Effector memory CD8-positive, alpha-beta T cell (primary cell): Measurements from ENCODE around the gene ITPR1.
"Not testable (repeated sequence)": the region's sequence is repeated elsewhere in the genome, so short reads cannot be mapped to it uniquely, and the experiment has no call there.

Experiments
- ATAC-seq: fragments of 150-1000 bp; cut with Tn5 transposase; replicated peaks from 2 replicates; pipeline ENCODE4 v1.10.0; 2021; ENCODE audit warnings: mild to moderate bottlenecking, moderate library complexity
- DNase-seq, 3 experiments: peaks; one replicate each; pipeline ENCODE4 v3.0.0; 2021
- H3K27ac Mint-ChIP-seq, 2 donors: one replicate each; pipeline ENCODE4 v1.8.0; 2022; ENCODE audit warnings: mild to moderate bottlenecking in 2 of 2, mixed read lengths in 2 of 2, moderate library complexity in 2 of 2
- H3K27me3 Mint-ChIP-seq, 2 donors: one replicate each; pipeline ENCODE4 v1.8.0; 2022; ENCODE audit warnings: mixed read lengths in 2 of 2
- H3K36me3 Mint-ChIP-seq: one replicate; pipeline ENCODE4 v1.8.0; 2022; ENCODE audit warnings: mild to moderate bottlenecking, moderate library complexity, mixed read lengths; ENCODE audit not compliant: insufficient read depth
- H3K4me1 Mint-ChIP-seq, 2 donors: one replicate each; pipeline ENCODE4 v1.8.0; 2022; ENCODE audit warnings: low read depth in 2 of 2, mixed read lengths in 2 of 2
- H3K4me3 Mint-ChIP-seq, 2 donors: one replicate each; pipeline ENCODE4 v1.8.0; 2022; ENCODE audit warnings: mild to moderate bottlenecking in 2 of 2, mixed read lengths in 2 of 2, moderate library complexity in 2 of 2
- H3K9me3 Mint-ChIP-seq, 2 donors: one replicate each; pipeline ENCODE4 v1.8.0; 2022; ENCODE audit warnings: mixed read lengths in 2 of 2
- total RNA-seq, 9 experiments: gene quantifications; one replicate each; lab custom pipeline; 2026; lab: John Stamatoyannopoulos, UW

Gene ITPR1
- 94.4 to 272 (median 220) reads per million in 9 experiments for total RNA-seq

DNA sequence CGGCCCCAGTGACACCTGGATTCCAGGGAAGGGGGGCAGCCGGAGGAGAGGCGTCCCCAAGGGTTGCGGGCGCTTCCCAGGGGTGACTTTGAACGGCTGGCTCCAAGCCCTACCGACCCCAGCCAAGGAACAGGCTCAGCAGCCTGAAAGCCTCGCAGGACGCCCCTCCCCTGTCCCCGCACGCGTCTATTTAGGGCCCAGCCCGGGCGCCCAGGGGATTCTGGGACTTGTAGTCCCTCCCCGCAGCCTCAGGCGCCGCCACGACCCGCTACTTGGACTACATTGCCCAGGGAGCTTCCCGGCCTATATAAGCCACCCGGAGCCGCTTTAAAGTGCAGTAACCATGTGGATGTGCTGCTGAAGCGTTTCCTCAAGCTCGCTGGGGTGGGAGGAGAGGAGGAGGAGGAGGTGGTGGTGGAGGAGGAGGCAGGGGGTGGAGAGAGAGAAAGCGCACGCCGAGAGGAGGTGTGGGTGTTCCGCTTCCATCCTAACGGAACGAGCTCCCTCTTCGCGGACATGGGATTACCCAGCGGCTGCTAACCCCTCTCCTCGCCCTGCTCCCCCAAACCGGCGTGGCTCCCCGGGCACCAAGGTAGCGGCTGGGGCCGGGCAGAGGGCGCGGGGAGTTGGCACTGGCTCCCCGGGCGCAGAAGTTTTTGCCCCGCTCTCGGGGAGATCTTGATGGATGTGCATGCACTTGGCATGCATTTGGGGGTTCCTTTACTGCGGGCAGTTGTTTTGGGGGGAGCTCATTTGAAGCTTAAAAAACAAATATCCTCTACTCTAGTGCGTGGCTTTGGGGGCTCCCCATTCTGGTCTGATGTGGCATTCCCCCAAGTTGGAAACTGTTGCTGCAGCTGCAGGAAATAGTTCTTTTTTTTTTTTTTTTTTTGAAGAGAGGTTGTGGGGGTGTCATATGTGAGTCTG, at the start of gene ITPR1:
Gene ITPR1 (plus strand): TSS at position 335 of the 927 bp plus-strand sequence. CDS start 23,144 bp downstream, outside the sequence.
- no peaks in the 10 kb centered on the region for H3K9me3 Mint-ChIP-seq
- peak; percentile 96 to 98 (median 97) for DNase-seq
- peak within 1 kb of the TSS; percentile 94 to 96 for H3K4me3 Mint-ChIP-seq
- H3K27me3 Mint-ChIP-seq: no peaks in the 10 kb centered on the region
- ATAC-seq: peak; percentile 84
- H3K36me3 Mint-ChIP-seq: peaks cover 23% of the 10 kb centered on the region
- peaks cover 39 to 44% of the 10 kb centered on the region in 2 donors for H3K4me1 Mint-ChIP-seq
- peak within 1 kb of the TSS; percentile 91 to 95 for H3K27ac Mint-ChIP-seq

- H3K4me3 Mint-ChIP-seq: no peak overlapping the region
Measured at GRCh38 chr3:4447295-4447999, 45.7 kb upstream of the ITPR1 start.

GRCh38 chr3:4448187-4448586, 45.0 kb upstream of the ITPR1 start:
- H3K4me3 Mint-ChIP-seq: no peak overlapping the region
- no peaks in the 10 kb centered on the region for H3K27me3 Mint-ChIP-seq
- peaks cover 0 to 4% of the 10 kb centered on the region in 2 donors for H3K4me1 Mint-ChIP-seq
- H3K36me3 Mint-ChIP-seq: peaks cover 28% of the 10 kb centered on the region
- no peak for DNase-seq
- no peaks in the 10 kb centered on the region for H3K9me3 Mint-ChIP-seq
- no peak for ATAC-seq
- peak overlapping the region in 1 of 2 donors; percentile 38 for H3K27ac Mint-ChIP-seq

More at GRCh38 chr3:4447295-4447999, 45.7 kb upstream of the ITPR1 start:
- H3K27me3 Mint-ChIP-seq: no peaks in the 10 kb centered on the region
- H3K27ac Mint-ChIP-seq: no peak overlapping the region
- DNase-seq (no peak), ATAC-seq (no peak)
- no peaks in the 10 kb centered on the region for H3K9me3 Mint-ChIP-seq
- H3K4me1 Mint-ChIP-seq: peaks cover 0 to 4% of the 10 kb centered on the region in 2 donors
- peaks cover 31% of the 10 kb centered on the region for H3K36me3 Mint-ChIP-seq

DNA sequence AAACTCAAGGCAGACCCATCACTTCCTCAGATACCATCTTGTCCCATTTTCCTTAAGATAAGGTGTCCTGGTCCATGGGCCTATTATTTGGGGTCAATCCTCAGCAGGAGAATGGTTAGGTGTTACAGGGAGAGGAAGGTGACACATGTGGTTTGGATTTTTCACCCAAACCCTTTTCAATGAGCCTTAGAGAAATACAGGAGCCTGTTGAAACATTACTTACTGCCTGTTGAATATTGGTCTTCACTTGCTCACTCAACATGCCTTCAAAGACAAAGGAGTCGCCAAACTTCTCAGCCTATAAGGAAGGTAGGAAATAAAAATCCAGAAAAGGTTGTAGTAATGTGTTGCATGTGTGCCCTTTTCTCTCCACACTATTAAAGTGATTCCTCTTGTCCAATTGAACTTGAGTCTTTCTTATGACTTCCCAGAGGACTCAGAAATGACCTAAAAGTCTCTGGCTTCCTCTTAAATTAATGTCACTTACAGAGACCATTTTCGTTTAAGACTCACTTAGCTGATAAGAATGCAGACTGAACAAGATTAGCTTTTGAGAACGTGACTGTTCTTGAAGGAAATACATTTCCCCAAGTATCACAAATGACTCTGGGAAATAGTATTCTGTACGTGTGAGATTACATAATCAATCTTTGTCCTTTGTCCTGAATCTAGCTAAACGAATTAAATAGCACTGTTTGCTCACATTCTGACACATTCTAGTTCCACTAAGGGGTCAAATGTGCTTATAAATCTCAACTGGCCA, 43.9 kb upstream of the ITPR1 start:
- H3K4me1 Mint-ChIP-seq: peaks cover 0 to 4% of the 10 kb centered on the region in 2 donors
- peaks cover 23% of the 10 kb centered on the region for H3K36me3 Mint-ChIP-seq
- H3K27ac Mint-ChIP-seq: peak overlapping the region in 1 of 2 donors; percentile 38
- DNase-seq: no peak
- ATAC-seq: no peak
- H3K27me3 Mint-ChIP-seq: no peaks in the 10 kb centered on the region
- H3K4me3 Mint-ChIP-seq: no peak overlapping the region
- no peaks in the 10 kb centered on the region for H3K9me3 Mint-ChIP-seq

DNA sequence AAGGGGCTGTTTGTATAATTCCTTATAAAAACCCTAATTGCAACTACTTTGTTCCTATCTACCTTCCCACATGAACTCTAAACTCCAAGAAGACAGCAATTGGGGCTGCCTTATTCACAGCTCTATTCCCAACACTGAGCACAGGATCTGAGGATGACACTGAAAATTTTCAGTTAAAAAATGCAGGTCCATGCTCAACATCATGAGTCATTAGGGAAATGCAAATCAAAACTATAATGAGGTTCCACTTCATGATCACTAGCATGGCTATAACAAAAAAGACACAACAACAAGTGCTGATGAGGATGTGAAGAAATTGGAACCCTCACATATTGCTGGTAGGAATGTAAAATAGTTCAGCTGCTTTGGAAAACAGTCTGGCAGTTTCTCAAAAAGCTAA, 39.0 kb upstream of the ITPR1 start:
- peaks cover 12% of the 10 kb centered on the region for H3K36me3 Mint-ChIP-seq
- H3K4me1 Mint-ChIP-seq: peaks cover 0 to 7% of the 10 kb centered on the region in 2 donors
- ATAC-seq (no peak), DNase-seq (no peak)
- no peak overlapping the region for H3K4me3 Mint-ChIP-seq
- no peaks in the 10 kb centered on the region for H3K9me3 Mint-ChIP-seq
- no peaks in the 10 kb centered on the region for H3K27me3 Mint-ChIP-seq
- no peak overlapping the region for H3K27ac Mint-ChIP-seq

DNA sequence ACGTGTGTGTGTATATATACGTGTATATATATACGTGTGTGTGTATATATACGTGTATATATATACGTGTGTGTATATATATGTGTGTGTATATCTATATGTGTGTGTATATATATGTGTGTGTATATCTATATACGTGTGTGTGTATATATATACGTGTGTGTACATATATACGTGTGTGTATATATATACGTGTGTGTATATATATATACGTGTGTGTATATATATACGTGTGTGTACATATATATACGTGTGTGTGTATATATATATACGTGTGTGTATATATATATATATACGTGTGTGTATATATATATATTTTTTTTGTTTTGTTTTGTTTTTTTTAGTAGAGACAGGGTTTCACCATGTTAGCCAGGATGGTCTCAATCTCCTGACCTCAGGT, 36.4 kb upstream of the ITPR1 start:
- not testable (repeated sequence) for ATAC-seq, H3K4me3 Mint-ChIP-seq, H3K36me3 Mint-ChIP-seq, H3K9me3 Mint-ChIP-seq, H3K27ac Mint-ChIP-seq, H3K27me3 Mint-ChIP-seq, DNase-seq
- H3K4me1 Mint-ChIP-seq: peaks cover 0 to 11% of the 10 kb centered on the region in 2 donors

DNA sequence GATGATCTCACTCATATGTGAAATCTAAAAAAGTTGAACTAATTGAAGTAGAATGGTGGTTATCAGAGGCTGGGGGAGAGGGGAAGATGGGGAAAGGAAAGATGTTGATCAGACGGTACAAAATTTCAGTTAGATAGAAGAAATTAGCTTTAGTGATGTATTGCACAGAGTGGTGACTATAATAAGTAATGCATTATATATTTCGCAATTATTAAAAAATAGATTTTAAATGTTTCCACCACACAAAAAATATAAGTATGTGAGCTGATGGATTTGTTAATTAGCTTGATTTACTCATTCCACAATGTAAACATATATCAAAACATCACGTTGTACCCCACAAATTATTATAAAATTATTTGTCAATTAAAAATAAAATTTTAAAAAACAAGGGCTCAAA, 34.2 kb upstream of the ITPR1 start:
- ATAC-seq (no peak), DNase-seq (no peak)
- H3K27me3 Mint-ChIP-seq: no peaks in the 10 kb centered on the region
- H3K36me3 Mint-ChIP-seq: peaks cover under 1% of the 10 kb centered on the region
- H3K27ac Mint-ChIP-seq: no peak overlapping the region
- no peak overlapping the region for H3K4me3 Mint-ChIP-seq
- H3K4me1 Mint-ChIP-seq: peaks cover 0 to 11% of the 10 kb centered on the region in 2 donors
- H3K9me3 Mint-ChIP-seq: no peaks in the 10 kb centered on the region

DNA sequence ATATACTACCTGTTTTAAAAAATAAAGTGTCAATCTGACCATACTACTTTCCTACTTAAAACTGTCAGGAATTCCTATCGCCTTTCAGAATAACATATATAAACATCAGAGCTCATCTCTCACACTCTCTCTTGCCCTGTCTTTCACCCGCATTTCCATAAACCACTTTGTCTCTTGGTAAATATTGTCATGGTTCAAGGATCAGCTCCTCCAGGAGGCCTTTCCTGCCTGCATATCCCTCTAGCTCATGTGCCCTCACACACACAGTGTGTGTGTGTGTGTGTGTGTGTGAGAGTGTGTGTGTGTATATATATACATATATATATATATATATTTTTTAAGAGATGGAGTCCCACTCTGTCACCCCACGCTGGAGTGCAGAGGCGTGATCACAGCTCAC, 32.8 kb upstream of the ITPR1 start:
- Mint-ChIP-seq H3K9me3 (no peaks in the 10 kb centered on the region), H3K27me3 (no peaks in the 10 kb centered on the region), H3K36me3 (peaks cover 8% of the 10 kb centered on the region), H3K27ac (no peak overlapping the region), H3K4me3 (no peak overlapping the region), H3K4me1 (peaks cover 0 to 13% of the 10 kb centered on the region in 2 donors)
- ATAC-seq (no peak), DNase-seq (no peak)

GRCh38 chr3:4461468-4462090, 31.6 kb upstream of the ITPR1 start:
- Mint-ChIP-seq H3K4me3 (no peak overlapping the region), H3K36me3 (peaks cover 11% of the 10 kb centered on the region), H3K27ac (no peak overlapping the region), H3K4me1 (peaks cover 9 to 23% of the 10 kb centered on the region in 2 donors), H3K27me3 (no peaks in the 10 kb centered on the region), H3K9me3 (no peaks in the 10 kb centered on the region)
- DNase-seq (no peak), ATAC-seq (no peak)

DNA sequence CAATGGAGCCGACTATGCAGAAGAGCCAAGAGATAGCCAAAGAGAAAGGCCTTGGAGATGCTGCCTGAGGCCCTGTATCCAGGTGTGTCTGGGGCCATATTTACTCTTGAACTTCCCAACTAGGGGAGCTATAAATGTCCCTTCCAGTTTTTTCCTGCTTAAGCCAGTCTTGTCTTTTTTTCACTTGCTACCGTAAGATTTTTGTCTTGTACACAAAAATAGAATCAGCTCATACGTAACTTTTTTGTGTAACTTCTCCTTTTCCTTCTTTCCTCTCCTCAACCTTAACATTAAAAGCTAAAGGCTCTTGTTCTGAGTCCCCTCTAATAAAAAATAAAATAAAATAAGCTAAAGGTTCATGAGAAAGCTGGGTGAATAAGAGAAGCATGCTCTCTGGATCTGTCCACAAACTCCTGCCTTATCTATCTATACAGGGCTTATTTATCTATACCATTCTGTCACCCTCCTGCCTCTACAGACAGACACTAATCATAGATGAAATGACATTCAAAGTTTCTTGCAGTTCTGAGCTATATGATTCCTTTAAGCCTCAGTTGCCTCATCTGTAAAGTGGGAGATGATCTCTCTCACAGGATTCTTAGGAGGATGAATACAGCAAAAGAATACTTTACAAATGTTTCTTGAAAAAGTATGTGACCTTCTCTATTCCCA, 30.6 kb upstream of the ITPR1 start:
- peaks cover 14 to 25% of the 10 kb centered on the region in 2 donors for H3K4me1 Mint-ChIP-seq
- H3K27ac Mint-ChIP-seq: no peak overlapping the region
- no peaks in the 10 kb centered on the region for H3K9me3 Mint-ChIP-seq
- no peaks in the 10 kb centered on the region for H3K27me3 Mint-ChIP-seq
- ATAC-seq (no peak), DNase-seq (no peak)
- H3K4me3 Mint-ChIP-seq: no peak overlapping the region
- peaks cover 11% of the 10 kb centered on the region for H3K36me3 Mint-ChIP-seq

DNA sequence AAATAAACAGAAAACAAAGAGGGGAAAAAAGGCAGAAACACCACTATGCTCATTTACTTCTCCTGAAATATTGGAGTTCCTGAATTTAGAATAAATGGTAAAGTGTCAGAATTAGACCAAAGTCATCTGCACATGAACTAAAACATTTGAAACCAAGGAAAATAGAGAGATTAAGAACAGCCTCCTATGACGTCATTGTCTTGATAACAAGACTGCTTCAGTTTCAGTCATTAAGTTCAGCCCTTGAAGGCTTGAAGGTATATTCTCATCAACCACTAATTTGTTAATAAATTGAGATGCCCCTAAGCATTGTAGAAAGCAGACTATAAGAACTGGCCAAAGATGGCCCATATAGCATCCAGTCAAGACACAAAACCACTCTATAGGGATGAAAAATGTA, 28.6 kb upstream of the ITPR1 start:
- no peaks in the 10 kb centered on the region for H3K9me3 Mint-ChIP-seq
- ATAC-seq: no peak
- no peak overlapping the region for H3K27ac Mint-ChIP-seq
- DNase-seq: no peak
- H3K4me3 Mint-ChIP-seq: peak overlapping the region in 1 of 2 donors; percentile 87
- H3K4me1 Mint-ChIP-seq: peaks cover 15 to 23% of the 10 kb centered on the region in 2 donors
- H3K27me3 Mint-ChIP-seq: no peaks in the 10 kb centered on the region
- H3K36me3 Mint-ChIP-seq: peaks cover 11% of the 10 kb centered on the region

GRCh38 chr3:4466741-4467521, 26.2 kb upstream of the ITPR1 start, which contains the start of gene SUMF1:
SUMF1 (minus strand) TSS chr3:4467269; CDS start chr3:4467245, 24 bp downstream.
- H3K4me1 Mint-ChIP-seq: peaks cover 15 to 18% of the 10 kb centered on the region in 2 donors

More at GRCh38 chr3:4466741-4467521, 26.2 kb upstream of the ITPR1 start, which contains the start of gene SUMF1:
- DNase-seq (peak; percentile 60 to 65 (median 63)), ATAC-seq (peak; percentile 99)
- H3K36me3 Mint-ChIP-seq: peaks cover 11% of the 10 kb centered on the region
- peaks cover 0 to 4% of the 10 kb centered on the region in 2 donors for H3K27me3 Mint-ChIP-seq
- peak within 1 kb of the TSS; percentile 86 to 87 for H3K4me3 Mint-ChIP-seq
- peak within 1 kb of the TSS; percentile 88 to 92 for H3K27ac Mint-ChIP-seq
- H3K9me3 Mint-ChIP-seq: no peaks in the 10 kb centered on the region
